A549 treated with GW870086 at 1 μM for 4 hours (cell line): ENCODE measurements around the gene UBE4B. TPM values are rescaled to one million over a fixed set of nuclear protein-coding genes. Genes with fewer than 3 reads are reported as not detected.

Source experiments
- total RNA-seq: library from RNA; stranded (reverse); fragments of 200-300 nt; extraction: Qiagen RNA extraction; gene quantifications from 5 replicates; pipeline ENCODE4 v1.2.3, GENCODE V29; 2022; ENCODE audit warnings: low read depth

The UBE4B gene
- total RNA-seq, result 11.5 to 14.0 TPM (median 12.7 TPM) in 5 replicates

DNA sequence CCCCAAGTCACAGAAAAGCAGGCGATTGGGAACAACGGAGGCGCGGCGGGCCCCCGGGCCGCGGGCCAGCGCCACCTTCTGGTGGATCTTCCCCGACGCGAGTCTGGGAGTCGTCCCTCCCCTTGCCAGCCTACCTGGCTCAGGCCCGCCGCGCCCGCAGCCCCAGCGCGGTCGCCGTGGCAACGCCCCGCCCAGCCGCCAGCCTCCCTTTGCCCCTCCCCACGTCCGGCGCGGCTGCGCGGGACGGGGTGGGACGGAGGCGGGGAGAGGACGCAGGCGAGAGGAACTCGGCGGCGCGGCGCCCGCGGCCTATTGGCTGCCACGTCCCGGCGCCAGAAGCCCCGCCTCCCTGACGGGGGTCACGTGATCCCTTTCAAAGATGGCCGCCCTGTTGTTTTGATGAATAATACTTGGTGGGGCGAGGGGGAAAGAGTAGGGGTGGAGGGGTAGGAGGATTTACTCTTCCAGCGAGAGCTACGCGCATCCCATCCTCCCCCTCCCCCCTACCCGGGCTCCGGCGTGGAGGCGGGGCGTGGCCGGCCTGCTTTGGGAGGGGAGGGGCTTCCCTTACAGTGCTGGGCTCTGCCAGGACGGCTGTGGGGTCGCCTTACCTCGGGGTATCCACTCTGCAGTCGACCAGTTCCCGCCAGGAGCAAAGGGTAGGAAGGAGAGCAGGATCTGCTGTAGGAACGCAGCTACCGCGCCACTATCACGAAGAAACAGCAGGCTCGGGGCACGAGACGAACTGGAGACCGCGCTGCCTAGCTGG, at the start of gene UBE4B:
Gene UBE4B, plus strand, starts transcription at position 369 of the 769 bp plus-strand sequence. CDS start 713 bp downstream, outside the sequence.

GRCh38 chr1:9996624-9997582, 35.9 kb upstream of the UBE4B start, which contains the start of gene RBP7:
Gene RBP7, plus strand, starts transcription at chr1:9997228. Its CDS starts 31 bp downstream, at chr1:9997259.

GRCh38 chr1:10209905-10210810, 177.4 kb downstream of the UBE4B start, which contains the start of gene KIF1B:
Gene KIF1B, plus strand, starts transcription at chr1:10210570. Its CDS starts 21,759 bp downstream, at chr1:10232329.

Other genes starting within 250 kb of the UBE4B start
- gene CLSTN1, start 209.0 kb upstream of the UBE4B start, total RNA-seq, result 54.6 to 67.4 TPM (median 63.2 TPM) in 5 replicates
- 7.2 to 10.9 TPM (median 9.3 TPM) in 5 replicates for gene CTNNBIP1, start 122.7 kb upstream of the UBE4B start, total RNA-seq
- 20.6 to 23.6 TPM (median 22.4 TPM) in 5 replicates for gene LZIC, start 89.6 kb upstream of the UBE4B start, total RNA-seq
- 1.9 to 2.6 TPM (median 2.2 TPM) in 5 replicates for gene NMNAT1, start 89.5 kb upstream of the UBE4B start, total RNA-seq
- 6.2 to 7.8 TPM (median 6.9 TPM) in 5 replicates for gene RBP7, start 35.7 kb upstream of the UBE4B start, total RNA-seq
- gene KIF1B, start 177.6 kb downstream of the UBE4B start, total RNA-seq, result 9.5 to 15.2 TPM (median 13.0 TPM) in 5 replicates